Testis (tissue), 2 donors: ENCODE results near the gene ABCF3.

ENCODE experiments used
- CTCF ChIP-seq, 3 experiments: fragments of 450-650 bp in 2 of 3; fragments of 200-600 bp in 1 of 3; sonication (generic) in 1 of 3; IDR thresholded peaks; one replicate each; pipeline ENCODE4 v1.5.1; 2016 to 2019; ENCODE audit warnings: antibody characterized with exemption in 3 of 3, mild to moderate bottlenecking in 2 of 3, moderate library complexity in 1 of 3
- POLR2A ChIP-seq: fragments of 450-650 bp; IDR thresholded peaks from one replicate; pipeline ENCODE4 v1.6.1; 2017; ENCODE audit warnings: antibody characterized with exemption, mild to moderate bottlenecking, moderate library complexity

DNA sequence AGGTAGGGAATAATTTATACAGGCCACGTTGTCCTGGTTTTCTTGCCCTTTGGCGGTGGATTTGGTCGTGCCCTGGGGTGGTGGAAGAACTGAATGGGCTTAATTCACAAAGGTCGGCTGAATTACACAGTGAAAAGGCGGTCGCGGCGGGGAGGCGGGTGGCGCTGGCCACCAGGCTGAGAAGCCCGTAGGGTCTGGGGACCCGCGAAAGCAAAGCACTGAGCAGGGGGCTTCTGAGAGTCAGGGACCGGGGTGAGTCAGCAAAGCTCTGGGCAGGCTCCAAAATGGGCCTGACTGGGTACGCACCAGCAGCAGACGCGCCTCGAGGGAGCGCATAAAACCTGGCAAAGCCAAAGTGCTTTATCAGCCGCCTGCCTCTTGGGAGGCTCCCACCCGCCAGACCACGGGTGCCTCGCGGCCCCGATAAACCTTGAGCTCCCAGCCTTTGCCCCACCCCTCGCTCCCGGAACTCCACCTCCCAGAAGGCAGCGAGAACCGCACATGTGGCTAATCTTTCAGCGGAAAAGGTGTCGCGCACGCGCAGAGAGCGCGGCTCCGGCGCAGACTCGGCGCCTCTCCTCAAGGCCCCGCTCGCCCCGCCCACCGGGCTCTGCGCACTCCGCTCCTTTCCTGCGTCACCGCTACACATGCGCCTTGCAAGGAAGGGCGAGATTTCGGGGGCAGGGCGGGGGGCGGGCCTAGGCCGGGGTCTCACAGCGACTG, 377 bp upstream of the ABCF3 start:
- TF ChIP-seq CTCF (IDR thresholded peaks at IDR 0.05) = peak in 1 of 3 experiments; percentile 1
- no peak for TF ChIP-seq POLR2A
